A204.1 (cell line): ENCODE results near the gene RCSD1.

Experiments used
- FAIRE-seq: peaks from 2 replicates; lab custom pipeline; 2012; peaks lifted over from hg19 to GRCh38; lab: Jason Lieb, UNC

RCSD1 gene

DNA sequence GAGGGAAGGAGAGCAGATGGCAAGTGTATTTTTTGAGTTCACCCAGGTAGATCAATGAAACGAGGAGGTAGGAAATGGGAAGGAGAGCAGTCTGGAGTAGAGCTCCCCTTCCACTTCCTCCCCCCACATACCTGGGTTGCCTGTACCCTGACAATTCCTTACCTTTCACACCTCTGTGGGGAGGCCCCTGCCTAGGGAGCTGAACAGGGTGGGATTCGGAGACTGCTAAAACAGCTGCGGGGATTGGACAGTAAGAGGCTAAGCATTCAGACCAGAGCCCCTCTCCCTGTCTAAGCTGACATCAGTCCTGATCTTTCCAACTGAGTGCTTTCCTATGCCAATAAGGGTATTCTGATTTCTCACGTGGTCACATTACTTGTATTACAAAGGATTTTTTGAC, 14.5 kb downstream of the RCSD1 start:
- FAIRE-seq: no peak

DNA sequence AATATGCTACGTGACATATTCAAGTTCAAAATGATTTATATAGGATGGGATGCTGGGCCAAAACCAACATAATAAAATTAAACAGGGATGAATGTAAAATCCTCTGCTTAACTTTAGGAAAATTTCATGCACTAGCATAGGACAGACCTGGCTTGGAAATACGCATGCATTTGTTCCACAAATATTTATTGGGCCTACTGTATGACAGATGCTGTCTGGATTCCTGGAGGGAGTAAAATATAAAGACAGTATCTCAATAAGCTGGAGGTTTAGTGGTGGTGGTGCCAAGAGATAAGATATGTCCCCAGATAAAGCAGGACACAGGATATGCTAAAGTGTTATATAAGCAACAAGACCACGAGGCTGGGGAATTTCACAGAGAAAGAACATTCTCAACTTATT, 15.1 kb downstream of the RCSD1 start:
- no peak for FAIRE-seq

DNA sequence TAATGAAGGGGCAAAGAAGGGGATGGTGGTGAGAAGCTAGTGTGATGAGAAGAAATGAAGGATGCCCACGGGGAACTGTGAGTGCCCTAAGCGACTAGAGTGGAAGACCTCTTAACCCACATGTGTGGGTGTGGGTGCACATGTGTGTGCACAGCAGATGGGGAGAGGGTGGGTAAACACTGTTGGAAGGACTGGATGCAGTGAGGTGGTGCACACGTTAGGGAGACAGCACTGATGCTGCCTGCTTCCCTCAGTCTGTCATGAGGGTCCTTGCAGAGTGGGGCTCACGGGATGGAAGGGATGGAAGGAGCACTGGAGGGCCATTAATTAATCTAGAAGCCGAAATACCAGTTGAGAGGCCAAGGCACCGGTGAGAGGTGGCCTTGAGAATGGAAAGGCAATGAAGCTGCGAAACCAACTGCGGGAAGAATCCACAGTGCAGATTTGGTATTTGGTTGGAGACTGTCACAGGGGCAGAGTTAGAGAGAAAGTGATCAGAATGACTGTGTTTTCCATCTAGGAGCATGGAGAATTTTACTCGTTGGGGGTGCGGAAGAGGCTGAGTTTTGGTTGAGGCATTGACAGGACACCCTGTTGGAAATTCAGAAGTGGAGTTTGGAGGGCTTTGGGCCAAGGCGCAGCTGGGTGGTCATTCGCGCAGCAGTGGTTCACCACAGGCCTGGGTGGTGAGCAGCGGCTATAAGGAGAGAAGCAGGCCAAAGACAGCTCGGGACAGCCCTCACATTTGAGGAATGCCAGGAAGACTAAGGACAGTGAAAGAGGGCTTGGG, 15.8 kb downstream of the RCSD1 start:
- no peak for FAIRE-seq

DNA sequence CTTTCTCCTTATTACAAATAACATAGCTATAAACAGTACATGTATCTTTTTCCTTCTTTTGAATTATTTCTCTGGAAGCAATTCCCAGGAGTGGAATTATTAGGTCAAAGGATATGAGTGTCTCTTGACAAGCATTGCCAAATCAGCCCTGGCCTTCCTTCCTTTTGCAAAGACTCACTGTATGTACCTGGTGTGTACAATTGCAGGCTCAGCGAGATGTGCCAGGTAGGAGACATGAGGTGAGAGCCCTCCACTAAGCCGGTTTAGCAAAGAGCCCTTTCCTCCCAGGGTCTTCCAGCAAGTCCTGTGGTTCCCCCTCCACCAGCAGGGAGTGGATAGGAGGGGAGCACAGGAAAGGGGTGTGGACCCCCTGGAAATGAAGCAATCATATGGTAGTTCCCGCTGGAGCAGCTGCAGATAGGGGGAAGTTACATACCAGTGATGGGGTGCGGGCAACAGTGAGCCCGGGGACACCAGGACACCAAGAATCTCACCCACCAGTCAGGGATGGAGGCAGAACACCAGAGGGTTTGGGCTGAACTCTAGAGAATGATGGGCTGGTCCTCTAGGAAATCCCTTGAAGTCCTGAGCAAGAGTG, 18.3 kb downstream of the RCSD1 start:
- no peak for FAIRE-seq

DNA sequence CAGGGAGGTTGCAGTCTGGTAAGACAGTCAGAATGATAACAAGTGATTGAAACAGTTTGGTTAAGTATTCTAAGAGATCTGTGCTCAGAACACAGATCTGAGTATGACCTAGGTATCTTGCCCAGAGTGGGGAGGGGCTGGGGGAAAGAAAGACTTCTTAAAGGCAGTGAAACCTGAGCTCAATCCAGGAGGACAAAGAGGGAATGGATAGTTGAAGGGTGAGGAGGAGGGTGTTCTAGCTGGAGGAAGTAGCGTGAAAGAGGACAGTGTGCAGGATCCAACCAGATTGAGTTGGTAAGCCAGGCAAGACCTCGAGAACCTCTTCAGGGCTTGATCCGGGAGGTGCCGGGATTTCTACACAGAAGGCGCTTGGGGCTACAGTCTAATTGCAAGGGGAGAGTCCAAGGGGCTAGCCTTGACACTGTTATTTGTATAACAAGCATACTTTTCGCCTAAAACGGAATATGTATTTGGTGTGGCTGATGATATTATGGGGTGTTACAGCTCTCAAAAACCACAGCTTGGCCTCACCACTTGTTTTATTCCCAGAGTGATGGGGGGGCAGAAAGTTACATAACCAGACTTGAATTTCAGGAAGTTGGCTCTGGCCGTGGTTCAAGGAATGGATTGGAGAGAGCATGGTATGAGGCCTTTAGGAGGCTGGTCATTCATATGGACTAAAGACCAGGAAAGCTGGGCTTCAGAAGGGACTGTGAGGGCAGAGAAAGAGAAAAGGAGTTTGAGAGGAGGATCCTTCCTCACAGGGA, 19.1 kb downstream of the RCSD1 start:
- FAIRE-seq: no peak

DNA sequence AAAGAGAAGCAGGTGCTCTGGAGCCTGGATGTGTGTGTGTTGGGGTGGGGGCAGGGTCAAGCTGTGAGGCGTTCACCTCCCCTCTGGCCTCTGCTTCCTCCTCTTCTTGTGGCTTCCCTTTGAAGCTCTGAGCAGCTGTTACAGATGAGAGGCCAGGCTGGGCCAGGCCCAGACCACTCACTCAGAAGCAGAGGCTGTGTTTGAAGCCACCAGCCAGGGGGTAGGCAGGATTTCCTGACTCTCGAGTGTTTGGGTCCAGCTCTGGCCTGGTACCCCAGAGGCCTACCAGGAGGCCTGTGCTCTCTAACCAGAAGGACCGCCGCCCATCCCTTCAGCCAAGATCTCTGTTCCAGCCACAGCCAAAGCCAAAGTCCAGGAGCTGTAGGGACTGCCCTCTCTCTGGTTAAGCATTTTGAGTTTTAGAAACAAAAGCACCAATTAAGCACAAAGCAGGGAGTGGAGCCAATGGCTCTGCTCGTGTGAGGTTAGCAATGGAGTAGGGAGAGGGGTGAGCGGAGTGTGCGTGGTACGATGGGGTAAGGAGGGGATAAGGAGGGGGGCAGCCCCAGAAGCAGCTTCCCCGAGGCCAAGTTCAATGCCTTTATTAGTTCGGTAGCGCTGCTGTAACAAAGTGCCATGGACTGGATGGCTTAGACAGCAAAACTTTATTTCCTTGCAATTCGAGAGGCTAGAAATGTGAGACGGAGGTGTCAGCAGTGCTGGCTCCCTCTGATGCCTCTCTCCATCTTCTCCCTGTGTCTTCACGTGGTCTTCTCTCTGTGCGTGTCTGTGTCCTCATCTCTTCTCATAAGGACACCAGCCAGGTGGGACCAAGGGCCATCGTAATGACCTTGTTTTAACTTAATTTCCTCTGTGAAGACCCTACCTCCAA, 20.5 kb downstream of the RCSD1 start:
- FAIRE-seq: no peak

DNA sequence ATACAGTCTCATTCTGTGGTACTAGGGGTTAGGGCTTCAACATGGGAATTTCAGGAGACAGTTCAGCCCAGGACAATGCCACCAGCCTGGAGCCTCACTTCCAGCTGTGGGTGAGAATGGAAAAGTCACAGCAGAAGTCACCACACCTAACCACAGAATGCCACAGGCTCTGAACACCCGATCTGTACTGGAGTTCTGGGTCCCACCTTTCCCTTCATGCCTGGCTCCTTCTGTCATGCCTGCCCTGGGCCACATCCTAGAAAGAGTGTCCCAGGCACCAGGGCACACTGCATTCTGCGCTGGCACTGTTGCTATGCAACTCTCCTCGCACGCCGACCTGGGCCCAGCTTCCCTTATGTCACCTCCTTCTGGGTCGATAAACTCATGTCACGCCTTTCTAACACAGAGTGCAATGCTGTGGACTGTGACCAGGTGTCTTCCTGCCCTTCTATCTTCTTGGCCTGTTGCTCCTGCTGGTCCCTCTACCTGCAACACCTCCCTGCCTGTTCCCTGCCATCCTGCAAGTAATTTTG, 21.2 kb downstream of the RCSD1 start:
- no peak for FAIRE-seq

DNA sequence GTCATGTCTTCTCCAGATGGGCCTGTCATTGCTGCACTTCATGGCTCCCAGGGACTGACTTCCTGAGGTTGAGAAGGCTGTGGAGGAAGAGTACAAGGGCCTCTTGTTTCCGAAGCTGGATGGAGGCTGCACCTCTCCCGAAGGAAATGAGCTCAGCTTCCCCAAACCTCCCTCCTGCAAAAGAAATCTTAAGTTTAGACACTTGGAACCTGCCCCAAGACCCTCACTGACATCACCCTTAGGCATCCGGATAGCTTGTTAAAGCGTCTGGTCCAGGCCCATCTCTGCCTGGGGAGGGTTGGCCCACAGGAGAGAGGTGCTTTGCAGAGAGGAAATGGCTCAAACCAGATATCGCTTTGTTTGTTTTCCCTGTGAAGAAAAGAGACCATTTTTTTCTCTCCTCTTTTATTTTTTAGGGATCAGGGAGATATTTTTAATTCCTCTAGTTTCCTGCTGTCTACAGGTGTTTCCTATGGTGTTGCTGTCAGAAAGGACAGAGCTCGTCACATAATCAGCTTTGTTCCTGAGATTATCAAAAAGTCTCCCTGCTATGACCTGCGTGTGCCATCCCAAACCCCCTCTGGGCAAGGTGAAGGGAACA, 25.0 kb downstream of the RCSD1 start:
- no peak for FAIRE-seq

DNA sequence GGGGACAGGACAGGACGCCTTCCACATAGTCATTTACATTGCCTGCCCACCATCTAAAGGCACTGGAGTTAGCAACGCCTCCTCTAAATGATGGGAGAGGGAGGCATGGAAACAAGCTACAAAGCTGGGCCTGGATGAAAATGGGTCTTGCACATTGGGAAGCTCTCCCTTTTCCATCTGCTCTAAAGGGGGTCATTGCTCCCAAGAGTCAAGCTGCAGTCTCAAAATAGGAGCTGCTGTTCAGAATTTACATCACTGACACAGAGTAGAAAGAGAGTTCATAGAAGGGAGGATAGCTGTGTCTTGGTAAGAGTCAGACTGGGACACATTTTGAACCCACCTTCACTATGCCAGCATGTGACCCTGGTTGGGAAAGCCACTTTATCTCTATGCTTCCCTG, 26.6 kb downstream of the RCSD1 start:
- FAIRE-seq: no peak

DNA sequence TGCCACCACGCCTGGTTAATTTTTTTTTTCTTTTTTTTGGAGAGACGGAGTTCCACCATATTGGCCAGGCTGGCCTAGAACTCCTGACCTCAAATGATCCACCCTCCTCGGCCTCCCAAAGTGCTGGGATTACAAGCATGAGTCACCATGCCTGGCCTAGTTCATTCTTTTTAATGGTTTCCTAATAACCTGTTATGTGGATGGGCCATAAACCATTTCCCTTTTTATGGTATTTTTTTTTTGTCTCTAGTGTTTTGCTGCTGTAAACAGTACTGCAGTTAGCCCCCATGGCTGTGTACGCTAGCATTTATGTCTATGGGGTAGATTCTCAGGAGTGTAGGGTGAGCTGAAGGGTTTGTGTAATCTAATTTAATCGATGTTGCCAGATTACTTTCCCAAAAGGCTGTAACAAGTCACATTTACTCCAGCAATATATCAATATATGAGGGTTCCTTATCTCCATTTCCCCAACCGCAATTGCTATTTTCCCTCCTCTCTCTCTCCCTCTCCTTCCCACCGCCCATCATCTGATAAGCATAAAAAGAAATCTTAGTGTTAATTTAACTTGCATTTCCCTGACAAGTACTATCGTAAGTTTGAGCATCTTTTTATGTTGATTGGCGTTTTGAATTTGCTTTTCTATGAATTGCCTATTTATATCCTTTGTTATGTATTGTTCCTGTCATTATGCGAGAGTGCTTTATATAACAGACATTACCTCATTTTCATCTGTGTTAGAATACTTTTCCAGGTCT, 28.7 kb downstream of the RCSD1 start:
- no peak for FAIRE-seq

DNA sequence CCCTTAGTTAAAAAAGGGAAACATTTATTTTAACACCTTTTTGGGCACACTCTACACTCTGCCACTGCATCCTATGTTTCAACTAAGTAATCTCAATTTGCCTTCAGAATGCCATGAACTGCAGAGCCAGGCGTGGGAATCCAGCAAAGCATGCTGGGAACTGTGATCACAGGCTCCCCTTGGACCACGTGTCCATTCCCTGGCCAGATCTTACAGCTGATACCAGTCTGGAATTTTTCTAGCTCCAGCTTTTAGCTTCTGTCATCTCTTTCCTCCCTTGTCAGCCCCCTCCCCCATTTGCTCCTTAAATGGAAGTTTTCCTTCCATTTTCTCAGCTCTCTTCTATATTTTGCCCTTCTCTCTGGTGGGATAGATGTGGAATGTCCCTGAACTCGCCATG, 29.4 kb downstream of the RCSD1 start:
- FAIRE-seq: no peak

DNA sequence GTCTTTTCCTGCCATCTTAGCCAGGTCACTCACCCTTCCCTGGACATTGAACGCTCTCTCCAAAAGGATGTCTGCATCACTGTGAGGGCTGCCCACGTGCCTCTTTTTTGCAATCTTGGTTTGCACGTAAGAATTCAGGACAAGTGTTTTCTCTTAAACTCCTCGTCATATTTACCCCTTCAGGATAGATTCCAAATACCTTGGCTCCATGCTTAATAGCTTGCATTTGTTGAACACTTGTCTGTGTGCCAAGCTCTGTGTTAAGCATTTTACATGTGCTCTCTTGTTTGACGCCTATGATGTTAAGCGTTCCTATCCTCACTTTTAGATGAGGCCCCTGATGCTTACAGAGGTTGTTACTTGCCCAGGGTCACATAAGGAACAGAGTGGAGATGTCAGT, 29.8 kb downstream of the RCSD1 start:
- no peak for FAIRE-seq

DNA sequence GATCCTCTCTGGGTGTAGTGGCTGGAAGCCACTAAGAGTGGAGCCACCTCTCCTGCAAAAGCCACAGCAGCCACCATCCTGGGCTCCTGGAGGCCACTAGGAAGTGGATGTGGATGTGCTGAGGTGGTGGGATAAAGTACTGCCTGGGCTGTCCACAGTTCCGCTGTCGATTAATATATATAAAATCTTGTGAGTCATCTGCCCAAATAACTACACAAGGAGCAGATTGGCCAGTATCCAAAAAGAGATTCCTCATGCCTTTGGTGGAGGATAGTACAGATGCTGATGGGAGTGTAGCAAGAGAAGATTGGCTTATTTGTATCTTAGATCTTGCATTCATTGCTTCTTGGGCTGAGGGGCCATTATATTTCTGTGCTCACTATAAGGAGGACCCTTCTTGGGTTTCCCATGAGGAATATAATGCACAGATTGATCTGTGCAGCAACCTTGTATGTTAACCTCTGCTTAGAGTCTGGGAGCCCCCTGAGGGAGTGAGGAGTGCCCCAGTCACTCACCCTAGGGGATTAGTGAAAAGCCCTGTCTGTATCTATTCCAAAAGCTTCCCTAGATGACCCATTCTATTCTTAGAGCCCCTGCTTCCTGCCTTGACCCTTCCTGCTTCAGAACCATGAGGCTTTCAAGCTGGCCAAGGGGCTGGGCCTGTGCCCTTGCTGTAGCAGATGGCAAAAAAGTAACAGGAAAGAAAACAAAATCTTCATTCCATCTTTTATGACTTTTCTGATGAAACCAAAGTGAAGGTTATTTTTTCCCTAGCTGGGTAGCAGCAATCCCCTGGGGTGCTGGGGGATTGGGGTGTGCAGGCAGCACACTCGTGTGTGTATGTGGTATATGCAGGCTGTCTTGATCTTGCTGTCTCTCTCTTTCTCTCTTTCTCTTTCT, 31.7 kb downstream of the RCSD1 start:
- FAIRE-seq: no peak

DNA sequence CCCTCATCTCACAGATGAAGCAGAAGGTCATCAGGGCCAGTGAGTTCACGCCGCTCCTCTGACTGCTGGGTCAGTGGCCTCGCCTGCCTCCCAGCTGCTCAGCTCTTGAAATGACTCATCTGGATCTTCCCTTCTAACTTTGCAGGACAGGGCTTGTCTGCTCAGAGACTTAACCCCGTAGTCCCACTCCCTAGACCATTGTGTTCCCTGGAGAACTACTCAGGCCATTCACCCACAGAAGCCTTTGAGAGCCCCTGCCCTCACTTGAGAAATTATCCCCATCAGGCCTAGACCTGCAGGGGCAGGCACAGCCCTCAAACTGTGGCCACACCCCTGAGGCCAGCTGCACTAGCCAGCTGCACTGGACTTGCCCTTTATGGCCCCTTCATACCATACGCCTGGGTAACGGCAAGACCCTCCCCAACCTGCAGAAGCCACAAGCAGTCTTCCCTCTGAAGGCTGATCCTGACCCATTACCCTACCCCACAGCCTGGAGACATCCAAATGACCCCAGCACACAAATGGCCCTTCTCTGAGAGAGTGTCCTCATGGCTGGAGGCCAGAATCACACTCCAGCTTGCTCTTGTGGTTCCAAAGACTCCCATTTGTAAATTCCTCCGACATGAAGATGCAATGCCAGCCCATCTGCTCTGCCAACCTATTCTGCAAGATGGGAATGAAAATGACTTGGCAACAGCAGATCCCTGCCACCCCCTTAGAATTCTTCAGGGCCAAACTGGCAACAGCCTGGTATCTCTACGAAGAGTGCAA, 33.2 kb downstream of the RCSD1 start:
- no peak for FAIRE-seq

DNA sequence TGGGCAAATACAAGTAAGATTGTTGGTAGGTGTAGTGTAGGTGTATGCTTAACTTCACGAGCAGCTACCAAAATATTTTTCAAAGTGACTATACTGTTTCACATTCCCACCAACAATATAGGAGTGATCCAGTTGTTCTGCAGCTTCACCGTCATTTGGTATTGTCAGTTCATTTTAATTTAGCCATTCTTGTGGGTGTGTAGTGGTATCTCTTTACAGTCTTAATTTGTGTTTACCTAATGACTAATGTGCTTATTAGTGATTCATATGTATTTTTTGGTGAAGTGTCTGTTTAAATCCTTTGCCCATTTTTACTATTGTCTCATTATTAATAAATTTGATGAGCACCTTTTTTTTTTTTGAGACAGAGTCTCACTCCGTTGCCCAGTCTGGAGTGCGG, 35.4 kb downstream of the RCSD1 start:
- FAIRE-seq: no peak

DNA sequence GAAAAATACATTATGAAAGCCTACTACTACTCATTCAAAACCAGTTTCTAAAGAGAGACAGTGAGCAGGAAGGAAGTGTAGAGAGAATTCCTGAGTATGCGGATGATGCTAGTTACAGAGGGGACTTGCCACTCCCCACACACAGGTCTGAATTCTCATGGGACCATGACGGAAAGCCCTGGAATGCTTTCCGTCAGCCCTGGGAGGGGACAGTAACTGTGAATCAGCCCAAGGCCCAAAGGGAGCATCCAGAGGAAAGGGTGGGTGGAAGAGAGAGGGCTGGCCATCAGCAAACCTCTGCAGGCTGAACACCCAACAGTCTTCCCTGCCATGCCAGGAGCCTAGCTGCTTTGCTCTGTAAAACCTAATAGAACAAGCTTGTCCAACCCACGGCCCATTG, 36.4 kb downstream of the RCSD1 start:
- no peak for FAIRE-seq

DNA sequence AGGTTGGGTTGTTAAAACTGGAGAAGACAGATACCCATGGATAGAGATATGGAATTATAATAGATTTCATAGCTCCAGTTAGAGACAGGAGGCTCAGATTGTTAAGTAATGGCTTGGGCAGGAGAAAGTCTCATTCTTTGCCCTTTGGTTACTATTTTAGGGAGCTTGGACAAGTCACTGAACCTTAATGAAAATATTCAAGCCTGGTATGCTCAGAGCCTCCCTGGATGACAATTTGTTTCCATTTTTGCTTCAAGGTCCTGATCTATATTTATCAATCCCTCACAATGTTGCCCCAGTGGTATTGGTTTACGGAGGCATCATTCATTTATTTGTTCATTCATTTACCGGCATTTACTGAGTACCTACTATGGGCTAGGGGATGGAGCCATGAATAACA, 37.5 kb downstream of the RCSD1 start:
- FAIRE-seq: no peak

DNA sequence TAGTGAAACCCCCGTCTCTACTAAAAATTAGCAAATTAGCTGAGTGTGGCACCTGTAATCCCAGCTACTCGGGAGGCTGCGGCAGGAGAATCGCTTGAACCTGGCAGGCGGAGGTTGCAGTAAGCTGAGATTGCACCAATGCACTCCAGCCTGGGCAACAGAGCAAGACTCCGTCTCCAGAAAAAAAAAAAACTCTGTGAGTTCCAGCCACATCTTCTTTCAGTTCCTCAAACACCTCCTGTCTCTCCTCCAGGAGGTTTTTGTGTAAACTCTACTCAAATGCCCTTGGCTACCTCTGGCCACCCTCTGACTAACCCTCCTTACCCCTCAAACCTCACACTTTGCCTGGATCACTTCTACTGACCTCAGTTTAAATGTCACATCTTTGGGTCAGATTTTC, 38.1 kb downstream of the RCSD1 start:
- no peak for FAIRE-seq
